ENCODE measurements around the gene ZMIZ1. TPM values are rescaled to one million over a fixed set of nuclear protein-coding genes. Genes with fewer than 3 reads are reported as not detected.

The ZMIZ1 gene
- total and polyA plus RNA-seq, 8 donors: 63.1 to 87.2 (median 76.8) TPM

- Histone ChIP-seq H3K9me3 (no peaks in the 10 kb centered on the region), H3K4me1 (peaks cover 24 to 80% of the 10 kb centered on the region in 2 donors), H3K36me3 (no peaks in the 10 kb centered on the region), H3K27ac (peak overlapping the region; percentile 19 to 31), H3K27me3 (no peaks in the 10 kb centered on the region), H3K4me3 (no peak overlapping the region)
- no peak for ATAC-seq
- TF ChIP-seq, protein P1, sequence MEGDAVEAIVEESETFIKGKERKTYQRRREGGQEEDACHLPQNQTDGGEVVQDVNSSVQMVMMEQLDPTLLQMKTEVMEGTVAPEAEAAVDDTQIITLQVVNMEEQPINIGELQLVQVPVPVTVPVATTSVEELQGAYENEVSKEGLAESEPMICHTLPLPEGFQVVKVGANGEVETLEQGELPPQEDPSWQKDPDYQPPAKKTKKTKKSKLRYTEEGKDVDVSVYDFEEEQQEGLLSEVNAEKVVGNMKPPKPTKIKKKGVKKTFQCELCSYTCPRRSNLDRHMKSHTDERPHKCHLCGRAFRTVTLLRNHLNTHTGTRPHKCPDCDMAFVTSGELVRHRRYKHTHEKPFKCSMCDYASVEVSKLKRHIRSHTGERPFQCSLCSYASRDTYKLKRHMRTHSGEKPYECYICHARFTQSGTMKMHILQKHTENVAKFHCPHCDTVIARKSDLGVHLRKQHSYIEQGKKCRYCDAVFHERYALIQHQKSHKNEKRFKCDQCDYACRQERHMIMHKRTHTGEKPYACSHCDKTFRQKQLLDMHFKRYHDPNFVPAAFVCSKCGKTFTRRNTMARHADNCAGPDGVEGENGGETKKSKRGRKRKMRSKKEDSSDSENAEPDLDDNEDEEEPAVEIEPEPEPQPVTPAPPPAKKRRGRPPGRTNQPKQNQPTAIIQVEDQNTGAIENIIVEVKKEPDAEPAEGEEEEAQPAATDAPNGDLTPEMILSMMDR (IDR thresholded peaks at IDR 0.05): no peak
- intact Hi-C loops (cut with DNase I): no loop called here
- DNase-seq: no peak
These were observed 25.8 kb downstream of the ZMIZ1 start for GRCh38 chr10:79094412-79095175.

DNA sequence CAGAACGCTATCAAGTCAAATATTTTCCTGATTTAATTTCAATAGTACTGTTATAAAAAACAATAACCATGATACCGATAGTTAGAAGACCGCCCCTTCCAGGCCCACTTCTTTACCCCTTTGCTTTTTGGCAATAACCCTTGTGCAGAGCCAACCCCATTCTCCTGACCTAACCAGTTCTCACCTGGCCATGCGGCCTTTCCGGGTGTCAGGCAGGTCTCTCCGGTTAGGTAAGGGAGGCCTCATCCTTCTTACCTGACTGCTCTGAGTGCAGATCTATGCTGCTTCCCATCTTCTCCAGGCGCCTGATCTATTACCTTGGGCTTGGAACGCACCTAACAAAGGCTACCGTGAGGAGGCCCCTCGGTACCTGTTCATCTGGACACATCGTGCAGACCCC is 26.6 kb downstream of the ZMIZ1 start:
- no peak overlapping the region for H3K27ac ChIP-seq
- no peaks in the 10 kb centered on the region for H3K36me3 ChIP-seq
- H3K4me1 ChIP-seq: peaks cover 20 to 76% of the 10 kb centered on the region in 2 donors
- H3K9me3 ChIP-seq: no peaks in the 10 kb centered on the region
- no peak for ATAC-seq
- TF ChIP-seq, protein P1 (IDR thresholded peaks at IDR 0.05): no peak
- DNase-seq: no peak
- H3K27me3 ChIP-seq: no peaks in the 10 kb centered on the region
- H3K4me3 ChIP-seq: no peak overlapping the region
- intact Hi-C loops (cut with DNase I): no loop called here

DNA sequence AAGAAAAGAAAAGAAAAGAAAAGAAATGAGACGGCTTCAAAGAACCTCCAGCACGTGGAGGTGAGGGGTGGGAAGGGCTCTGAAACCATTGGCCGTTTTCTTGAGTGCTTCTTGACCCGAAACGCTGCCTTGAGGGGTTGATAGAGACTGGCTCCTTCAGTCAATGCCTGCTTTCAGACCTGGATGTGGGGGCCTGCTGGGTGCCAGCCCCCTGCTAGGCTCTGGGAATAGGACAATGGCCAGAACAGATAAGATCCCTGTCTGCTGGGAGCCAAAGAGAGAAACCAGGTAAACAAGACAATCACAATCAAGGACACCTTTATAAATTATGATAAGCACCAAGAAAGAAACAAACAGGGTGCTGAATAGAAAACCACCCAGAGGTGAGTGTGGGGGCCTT is 27.7 kb downstream of the ZMIZ1 start:
- Histone ChIP-seq H3K4me1 (peaks cover 16 to 76% of the 10 kb centered on the region in 2 donors), H3K4me3 (no peak overlapping the region), H3K27ac (no peak overlapping the region), H3K36me3 (no peaks in the 10 kb centered on the region), H3K9me3 (no peaks in the 10 kb centered on the region), H3K27me3 (no peaks in the 10 kb centered on the region)
- TF ChIP-seq, protein P1 (IDR thresholded peaks at IDR 0.05): no peak
- intact Hi-C loops (cut with DNase I): no loop called here
- ATAC-seq (no peak), DNase-seq (no peak)

DNA sequence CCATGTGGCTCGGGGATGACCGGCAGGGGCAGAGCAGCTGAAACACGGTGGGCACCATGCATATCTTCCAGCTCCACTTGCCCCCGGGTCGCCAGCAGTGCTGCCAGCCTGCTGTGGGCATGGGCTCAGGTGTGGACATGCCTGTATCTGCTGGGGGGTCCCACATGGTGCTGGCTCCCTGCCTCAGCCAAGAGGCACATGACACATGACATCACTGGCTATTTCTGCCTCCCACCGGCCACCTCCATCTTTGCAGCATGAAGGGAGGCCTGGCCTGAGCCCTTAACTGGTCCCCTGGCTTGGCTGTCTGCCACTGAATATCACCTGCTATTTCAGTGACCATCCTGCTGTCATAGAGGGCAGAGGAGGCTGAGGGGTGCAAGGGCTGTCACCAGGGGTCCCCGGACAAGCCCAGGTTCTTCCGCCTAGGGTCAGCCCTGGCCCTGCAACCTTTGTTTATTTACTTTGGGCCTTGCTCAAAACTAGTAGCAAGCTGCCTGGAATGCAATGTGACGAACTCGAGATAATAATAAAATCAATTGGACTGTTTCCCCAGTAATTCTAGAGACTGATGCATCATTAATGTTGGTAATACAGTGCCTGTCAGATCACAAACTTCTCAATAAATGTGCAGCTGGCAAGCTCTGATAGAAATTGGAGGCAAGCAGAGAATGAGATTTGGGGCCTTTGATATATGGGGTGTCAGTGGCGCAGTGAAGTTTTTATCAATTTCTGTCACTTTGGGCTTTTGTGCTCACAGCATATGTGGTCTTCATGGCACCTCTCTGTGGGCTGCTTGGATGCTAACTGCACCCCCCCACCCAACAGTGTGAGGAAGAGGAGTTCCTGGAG is 28.5 kb downstream of the ZMIZ1 start:
- no peaks in the 10 kb centered on the region for H3K36me3 ChIP-seq
- H3K27me3 ChIP-seq: no peaks in the 10 kb centered on the region
- TF ChIP-seq, protein P1 (IDR thresholded peaks at IDR 0.05): no peak
- peaks cover 23 to 78% of the 10 kb centered on the region in 2 donors for H3K4me1 ChIP-seq
- intact Hi-C loops (cut with DNase I): no loop called here
- no peak for ATAC-seq
- no peaks in the 10 kb centered on the region for H3K9me3 ChIP-seq
- no peak overlapping the region for H3K27ac ChIP-seq
- no peak overlapping the region for H3K4me3 ChIP-seq
- no peak for DNase-seq

DNA sequence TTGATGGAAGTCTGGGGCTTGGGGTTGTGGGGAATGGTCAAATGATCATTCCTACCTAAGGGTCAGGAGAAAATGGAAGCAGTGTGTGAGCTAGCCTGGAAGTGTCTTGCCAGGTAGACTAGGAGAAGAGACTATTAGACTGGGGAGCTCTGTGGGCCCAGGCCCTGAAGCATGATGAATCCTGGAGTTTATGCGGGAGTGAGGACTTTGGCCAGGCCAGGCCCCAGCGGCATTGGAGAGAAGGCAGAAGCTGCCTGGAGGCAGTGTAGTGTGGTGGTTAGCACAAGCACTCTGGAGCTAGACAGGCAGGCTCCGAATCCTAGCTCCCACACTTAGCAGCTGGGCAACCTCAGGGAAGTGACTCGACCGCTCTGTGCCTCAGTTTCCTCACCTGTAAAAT is 29.3 kb downstream of the ZMIZ1 start:
- no peaks in the 10 kb centered on the region for H3K9me3 ChIP-seq
- TF ChIP-seq, protein P1 (IDR thresholded peaks at IDR 0.05): no peak
- peaks cover 31 to 80% of the 10 kb centered on the region in 2 donors for H3K4me1 ChIP-seq
- intact Hi-C loops (cut with DNase I): no loop called here
- no peaks in the 10 kb centered on the region for H3K27me3 ChIP-seq
- H3K4me3 ChIP-seq: no peak overlapping the region
- no peak for DNase-seq
- no peak for ATAC-seq
- no peak overlapping the region for H3K27ac ChIP-seq
- no peaks in the 10 kb centered on the region for H3K36me3 ChIP-seq

All from left lung (tissue), 10 donors.